Fibroblast of the aortic adventitia (primary cell): ENCODE data around the gene CLIP1. TPM values are rescaled to one million over a fixed set of nuclear protein-coding genes. Genes with fewer than 3 reads are reported as not detected.
"Not testable (repeated sequence)": the region's sequence is repeated elsewhere in the genome, so short reads cannot be mapped to it uniquely, and the experiment has no call there.

Experiments
- DNase-seq: peaks from one replicate; pipeline ENCODE4 v3.0.0-alpha.2; 2010; ENCODE audit warnings: low read depth
- H3K4me3 ChIP-seq: 2 replicates; pipeline ENCODE4 v1.5.1; 2011; ENCODE audit warnings: low read depth, mild to moderate bottlenecking, control low read depth, low read length, moderate library complexity
- total RNA-seq: library from RNA; depleted of rRNA; stranded (reverse); fragments of >200 nt; gene quantifications from 2 replicates; pipeline ENCODE4 v1.2.3, GENCODE V29; 2012; ENCODE audit warnings: low replicate concordance
- TF ChIP-seq, protein P1 (sequence below): IDR thresholded peaks from 2 replicates; pipeline ENCODE4 v1.5.1; 2011; ENCODE audit warnings: mild to moderate bottlenecking, low read length, control low read depth, inconsistent platforms; ENCODE audit not compliant: insufficient read depth

CLIP1 gene
- total RNA-seq, 1 donor, result 80.3 TPM

DNA sequence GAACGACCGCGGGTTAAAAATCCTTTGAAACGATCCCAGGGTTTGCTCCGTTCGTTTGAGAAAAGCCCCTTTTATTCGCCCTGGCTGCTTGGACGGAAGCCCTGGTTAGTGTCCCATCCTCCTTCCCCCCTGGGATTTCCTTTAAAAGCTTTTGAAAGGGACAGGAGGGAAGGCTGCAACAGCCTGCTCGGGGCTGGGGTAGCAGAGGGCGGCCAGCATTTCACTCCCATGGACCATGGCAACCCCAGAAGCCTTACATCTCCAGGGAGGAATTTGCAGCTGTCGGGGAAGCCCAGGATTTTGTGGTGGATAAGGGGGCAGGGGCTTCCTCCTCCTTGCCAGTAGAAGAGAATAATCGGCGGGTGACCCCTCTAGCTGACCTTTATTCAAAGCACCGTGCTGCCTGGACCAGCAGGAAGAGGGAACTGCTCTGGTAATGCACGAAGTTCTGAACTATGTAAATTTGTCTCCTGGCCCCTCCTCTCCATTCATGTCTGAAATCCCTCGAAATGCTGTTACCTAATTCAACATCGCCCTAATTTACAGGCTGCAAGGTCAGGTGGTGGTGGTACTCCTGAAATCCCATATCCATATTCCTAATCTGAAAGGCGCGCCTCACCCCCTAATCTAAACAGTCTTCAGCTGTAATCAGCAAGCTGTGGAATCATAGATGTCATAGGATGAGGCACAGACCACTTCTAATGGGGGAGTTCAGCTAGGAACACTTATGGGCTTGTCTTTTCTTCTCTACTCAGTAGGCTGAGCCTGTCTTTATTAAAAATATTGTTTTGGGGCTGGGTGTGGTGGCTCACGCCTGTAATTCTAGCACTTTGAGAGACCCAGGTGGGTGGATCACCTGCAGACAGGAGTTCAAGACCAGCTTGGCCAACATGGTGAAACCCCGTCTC, 1.0 kb upstream of the CLIP1 start:
- peak; percentile 36 for DNase-seq
- TF ChIP-seq, protein P1, sequence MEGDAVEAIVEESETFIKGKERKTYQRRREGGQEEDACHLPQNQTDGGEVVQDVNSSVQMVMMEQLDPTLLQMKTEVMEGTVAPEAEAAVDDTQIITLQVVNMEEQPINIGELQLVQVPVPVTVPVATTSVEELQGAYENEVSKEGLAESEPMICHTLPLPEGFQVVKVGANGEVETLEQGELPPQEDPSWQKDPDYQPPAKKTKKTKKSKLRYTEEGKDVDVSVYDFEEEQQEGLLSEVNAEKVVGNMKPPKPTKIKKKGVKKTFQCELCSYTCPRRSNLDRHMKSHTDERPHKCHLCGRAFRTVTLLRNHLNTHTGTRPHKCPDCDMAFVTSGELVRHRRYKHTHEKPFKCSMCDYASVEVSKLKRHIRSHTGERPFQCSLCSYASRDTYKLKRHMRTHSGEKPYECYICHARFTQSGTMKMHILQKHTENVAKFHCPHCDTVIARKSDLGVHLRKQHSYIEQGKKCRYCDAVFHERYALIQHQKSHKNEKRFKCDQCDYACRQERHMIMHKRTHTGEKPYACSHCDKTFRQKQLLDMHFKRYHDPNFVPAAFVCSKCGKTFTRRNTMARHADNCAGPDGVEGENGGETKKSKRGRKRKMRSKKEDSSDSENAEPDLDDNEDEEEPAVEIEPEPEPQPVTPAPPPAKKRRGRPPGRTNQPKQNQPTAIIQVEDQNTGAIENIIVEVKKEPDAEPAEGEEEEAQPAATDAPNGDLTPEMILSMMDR, result no peak
- peak overlapping the region; percentile 72 for H3K4me3 ChIP-seq

DNA sequence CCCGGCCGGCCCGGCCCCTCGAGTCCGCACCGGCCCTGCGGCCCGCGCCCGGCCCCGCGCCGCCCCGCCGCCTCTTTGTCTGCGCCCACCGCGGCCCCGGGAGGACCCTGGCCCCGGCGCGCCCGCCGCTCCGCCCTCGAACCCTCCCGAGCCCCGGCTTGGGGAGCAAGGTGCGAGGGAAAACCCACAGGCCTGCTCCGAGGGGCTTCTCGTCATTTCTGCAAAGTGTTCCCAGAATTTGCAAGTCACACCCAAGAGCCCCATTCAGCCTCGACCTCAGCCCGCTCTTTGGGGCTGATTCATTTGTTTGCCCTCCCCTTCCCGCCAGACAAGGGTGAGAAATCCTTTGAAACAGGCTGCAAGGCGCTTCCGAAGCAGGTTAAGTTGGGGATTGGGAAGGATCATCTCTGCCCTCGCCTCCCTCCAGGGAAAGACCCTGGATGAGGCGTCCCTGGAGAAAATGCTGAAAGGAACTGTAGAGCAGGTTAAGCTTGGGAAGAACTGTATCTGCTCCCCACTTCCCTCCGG, 325 bp upstream of the CLIP1 start:
- TF ChIP-seq, protein P1, result no peak
- DNase-seq, result peak; percentile 71
- peak overlapping the region; percentile 72 for H3K4me3 ChIP-seq

DNA sequence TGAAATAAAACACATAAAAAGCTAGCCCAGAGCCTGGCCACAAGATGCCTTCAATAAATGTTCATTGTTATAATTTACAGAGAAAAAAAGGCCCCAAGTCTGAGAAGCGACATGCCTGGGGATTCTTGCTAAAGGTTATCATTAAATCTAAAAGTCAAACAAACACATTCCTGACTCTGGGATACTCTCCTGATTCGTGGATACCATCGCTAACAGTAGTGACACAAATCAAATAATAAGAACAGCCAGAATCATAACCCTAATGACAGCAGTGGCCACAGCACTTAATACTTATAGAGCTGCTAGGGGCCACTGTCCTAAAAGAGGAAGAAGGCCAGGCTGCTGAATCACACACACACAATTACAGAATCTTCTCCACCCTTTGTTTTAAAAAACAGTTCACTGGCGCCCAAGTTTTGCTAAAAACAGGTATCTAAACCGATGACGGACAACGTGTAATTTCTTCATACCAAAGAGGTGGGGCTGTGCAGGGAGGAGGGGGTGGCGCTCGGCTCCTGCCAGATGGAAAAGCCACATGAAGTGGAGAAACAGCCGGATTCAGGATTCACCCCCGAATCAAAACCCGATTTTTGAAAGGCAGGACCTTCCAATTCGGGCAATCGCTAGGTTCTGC, 1.2 kb downstream of the CLIP1 start:
- DNase-seq, result peak; percentile 69
- TF ChIP-seq, protein P1, result no peak
- H3K4me3 ChIP-seq, result peak overlapping the region; percentile 85

DNA sequence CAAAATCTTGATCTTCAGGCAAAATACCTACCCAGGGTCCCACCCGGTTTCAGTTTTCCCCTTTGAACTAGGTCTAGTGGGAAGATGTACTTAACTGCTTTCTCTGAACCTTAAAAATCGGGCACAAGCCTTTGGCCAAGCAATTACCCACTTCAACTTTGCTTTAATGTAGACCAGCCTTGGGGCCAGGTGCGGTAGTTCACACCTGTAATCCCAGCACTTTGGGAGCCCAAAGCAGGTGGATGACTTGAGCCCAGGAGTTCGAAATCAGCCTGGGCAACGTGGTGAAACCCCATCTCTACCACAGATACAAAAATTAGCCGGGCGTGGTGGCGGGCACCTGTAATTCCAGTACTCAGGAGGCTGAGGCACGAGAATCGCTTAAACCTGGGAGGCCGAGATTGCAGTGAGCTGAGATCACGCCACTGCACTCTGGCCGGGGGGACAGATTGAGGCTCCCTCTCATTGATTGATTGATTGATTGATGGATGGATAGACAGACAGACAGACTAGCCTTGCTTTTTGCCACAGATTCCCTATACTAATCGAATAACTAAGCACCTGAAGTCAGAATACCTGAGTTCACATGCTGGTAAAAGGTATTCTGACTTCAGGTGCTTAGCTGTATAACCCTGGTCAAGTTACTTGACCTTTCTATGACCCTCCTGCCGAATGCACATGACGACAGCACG, 1.9 kb downstream of the CLIP1 start:
- H3K4me3 ChIP-seq, result peak overlapping the region; percentile 85
- no peak for DNase-seq

DNA sequence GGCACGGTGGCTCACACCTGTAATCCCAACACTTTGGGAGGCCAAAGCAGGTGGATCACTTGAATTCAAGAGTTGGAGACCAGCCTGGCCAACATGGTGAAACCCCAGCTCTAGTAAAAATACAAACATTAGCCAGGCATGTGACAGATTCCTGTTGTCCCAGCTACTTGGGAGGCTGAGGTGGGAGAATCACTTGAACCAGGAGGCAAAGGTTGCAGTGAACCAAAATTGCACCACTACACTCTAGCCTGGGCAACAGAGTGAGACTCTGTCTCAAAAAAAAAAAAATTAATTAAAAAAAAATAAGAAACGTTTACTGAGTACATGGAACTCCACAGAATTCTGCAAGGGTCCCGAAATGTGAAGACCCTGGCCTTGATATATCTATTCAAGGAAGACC, 3.4 kb downstream of the CLIP1 start:
- not testable (repeated sequence) for DNase-seq, H3K4me3 ChIP-seq

More for the DNA sequence above, 1.9 kb downstream of the CLIP1 start:
- TF ChIP-seq, protein P1, result no peak

DNA sequence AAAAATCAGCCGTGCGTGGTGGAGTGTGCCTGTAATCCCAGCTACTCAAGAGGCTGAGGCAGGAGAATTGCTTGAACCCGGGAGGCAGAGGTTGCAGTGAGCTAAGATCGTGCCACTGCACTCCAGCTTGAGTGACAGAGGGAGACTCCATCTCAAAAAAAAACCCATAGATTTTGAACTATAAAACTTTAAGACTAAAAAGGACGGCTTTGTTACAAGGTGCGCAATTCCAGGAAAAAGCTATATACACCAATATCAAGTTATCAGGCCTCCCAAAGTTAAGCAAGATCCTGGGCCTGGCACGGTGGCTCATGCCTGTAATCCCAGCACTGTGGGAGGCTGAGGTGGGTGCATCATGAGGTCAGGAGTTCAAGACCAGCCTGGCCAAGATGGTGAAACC, 6.8 kb downstream of the CLIP1 start:
- not testable (repeated sequence) for H3K4me3 ChIP-seq, DNase-seq

DNA sequence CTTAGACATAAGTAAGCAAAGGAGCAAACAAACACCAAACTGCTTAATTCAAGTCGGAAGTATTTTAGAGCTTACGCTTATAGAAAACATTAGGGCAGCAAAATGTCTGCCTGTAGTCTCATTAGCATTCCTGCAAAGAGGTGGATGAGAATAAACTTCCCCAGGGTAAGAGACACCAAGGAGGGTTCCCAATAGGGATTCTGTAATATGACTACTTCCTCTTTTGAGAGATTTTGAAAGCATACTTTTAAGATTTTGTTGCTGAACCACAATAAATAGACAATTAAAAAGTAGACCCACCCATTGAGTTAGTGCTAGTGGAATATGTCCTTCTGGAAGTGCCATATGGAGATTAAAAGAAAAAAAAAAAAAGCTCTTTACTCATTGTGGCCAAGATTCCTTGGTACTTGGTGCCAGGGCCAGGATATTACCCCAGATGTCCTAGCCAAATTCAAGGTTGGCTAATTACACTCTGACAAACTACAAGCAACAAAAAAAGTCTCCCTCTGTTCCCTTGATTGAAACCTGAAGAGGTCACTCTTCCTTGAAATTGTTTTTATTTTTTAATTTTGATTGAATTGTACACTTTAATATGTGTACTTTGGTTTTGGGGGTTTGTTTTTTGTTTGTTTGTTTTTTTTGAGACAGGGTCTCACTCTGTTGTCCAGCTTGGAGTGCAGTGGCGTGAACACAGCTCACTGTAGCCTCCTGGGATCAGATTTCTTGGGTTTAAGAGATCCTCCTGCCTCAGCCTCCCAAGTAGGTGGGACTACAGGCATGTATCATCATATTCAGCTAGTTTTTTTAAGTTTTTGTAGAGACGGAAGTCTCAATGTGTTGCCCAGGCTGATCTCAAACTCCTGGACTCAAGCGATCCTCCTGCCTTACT, 8.7 kb downstream of the CLIP1 start:
- no peak overlapping the region for H3K4me3 ChIP-seq
- DNase-seq, result no peak
- TF ChIP-seq, protein P1, result no peak
